Coronary artery (tissue), 2 donors: ENCODE measurements around the gene METTL22.

Experiments
- DNase-seq: peaks from one replicate; pipeline ENCODE4 v3.0.0-alpha.2; 2017; ENCODE audit warnings: low spot score
- H3K27ac ChIP-seq, 2 donors: fragments of 200-600 bp; sonication (generic); one replicate each; pipeline ENCODE4 v1.5.1; 2016 to 2019
- H3K4me3 ChIP-seq: fragments of 200-600 bp; sonication (generic); 2 replicates; pipeline ENCODE4 v1.5.1; 2016; ENCODE audit warnings: mild to moderate bottlenecking, moderate library complexity
- TF ChIP-seq, protein P1 (sequence below): fragments of 200-600 bp; sonication (generic); IDR thresholded peaks from one replicate; pipeline ENCODE4 v1.5.1; 2019; ENCODE audit warnings: antibody characterized with exemption

Gene METTL22

DNA sequence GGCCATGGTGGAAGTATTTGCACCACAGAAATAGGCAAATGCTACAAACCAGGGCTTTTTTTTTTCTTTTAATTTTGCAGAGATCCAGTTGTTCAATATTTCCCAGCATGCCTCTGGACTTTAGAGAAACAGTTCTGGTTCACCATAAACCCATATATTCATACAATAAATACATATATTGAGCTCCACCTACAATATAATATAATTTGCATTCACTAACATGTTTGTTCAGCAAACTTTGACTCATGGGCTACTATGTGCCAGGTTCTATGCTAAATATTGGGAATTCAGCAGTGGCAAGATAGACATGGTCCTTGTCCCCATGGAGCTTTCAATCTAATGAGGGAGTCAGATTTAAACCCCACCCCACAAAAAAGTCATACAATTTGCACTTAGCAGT lies 34.4 kb upstream of the METTL22 start:
- no peak for DNase-seq
- H3K4me3 ChIP-seq, result no peak overlapping the region
- TF ChIP-seq, protein P1, sequence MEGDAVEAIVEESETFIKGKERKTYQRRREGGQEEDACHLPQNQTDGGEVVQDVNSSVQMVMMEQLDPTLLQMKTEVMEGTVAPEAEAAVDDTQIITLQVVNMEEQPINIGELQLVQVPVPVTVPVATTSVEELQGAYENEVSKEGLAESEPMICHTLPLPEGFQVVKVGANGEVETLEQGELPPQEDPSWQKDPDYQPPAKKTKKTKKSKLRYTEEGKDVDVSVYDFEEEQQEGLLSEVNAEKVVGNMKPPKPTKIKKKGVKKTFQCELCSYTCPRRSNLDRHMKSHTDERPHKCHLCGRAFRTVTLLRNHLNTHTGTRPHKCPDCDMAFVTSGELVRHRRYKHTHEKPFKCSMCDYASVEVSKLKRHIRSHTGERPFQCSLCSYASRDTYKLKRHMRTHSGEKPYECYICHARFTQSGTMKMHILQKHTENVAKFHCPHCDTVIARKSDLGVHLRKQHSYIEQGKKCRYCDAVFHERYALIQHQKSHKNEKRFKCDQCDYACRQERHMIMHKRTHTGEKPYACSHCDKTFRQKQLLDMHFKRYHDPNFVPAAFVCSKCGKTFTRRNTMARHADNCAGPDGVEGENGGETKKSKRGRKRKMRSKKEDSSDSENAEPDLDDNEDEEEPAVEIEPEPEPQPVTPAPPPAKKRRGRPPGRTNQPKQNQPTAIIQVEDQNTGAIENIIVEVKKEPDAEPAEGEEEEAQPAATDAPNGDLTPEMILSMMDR, result no peak
- no peak overlapping the region for H3K27ac ChIP-seq

- TF ChIP-seq, protein P1, result no peak
- DNase-seq, result no peak
- H3K27ac ChIP-seq, result no peak overlapping the region
- H3K4me3 ChIP-seq, result no peak overlapping the region
Measured at GRCh38 chr16:8588682-8589056, 32.8 kb upstream of the METTL22 start.

DNA sequence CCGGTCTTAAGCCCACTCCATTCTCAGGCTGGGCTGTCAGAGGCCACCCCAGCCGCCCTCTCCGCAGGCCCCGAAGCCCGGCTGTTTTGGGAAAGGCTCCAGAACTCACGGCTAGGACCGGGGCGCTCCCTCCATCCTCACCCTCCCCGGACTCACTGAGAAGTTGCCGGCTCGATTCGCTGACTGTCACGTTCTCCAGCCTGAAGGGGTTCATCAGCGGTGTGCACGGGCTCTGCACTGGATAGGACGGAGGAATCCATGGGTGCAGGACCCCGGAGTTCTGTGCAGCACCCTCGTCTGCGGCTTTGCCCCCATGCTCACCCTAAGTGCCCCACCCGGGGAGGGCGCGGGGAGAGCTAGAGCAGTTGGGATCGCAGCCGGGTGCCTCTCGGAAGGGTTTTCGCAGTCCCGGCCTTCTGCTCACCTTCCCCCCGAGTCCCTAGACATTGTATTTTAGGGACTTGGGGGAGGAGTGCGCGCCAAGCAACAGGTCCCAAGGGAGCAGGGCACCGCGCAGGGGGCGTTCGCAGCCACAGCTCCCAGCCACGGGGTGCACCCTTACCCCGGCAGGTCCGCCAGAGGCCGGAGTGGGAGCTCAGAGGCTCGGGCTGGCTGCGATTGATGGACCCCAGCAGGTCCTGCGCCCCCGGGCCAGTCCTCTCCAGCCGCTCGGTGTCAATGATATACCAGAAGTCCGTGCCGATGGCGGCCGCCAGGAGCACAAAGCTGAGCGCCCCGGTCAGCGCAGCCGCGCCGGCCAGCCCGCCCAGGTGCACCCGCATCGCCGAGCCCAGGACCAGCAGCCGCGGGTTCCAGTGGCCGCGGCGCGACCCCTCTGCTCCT lies 32.2 kb upstream of the METTL22 start:
- Histone ChIP-seq H3K27ac (no peak overlapping the region), H3K4me3 (peak overlapping the region; percentile 43)
- no peak for DNase-seq
- TF ChIP-seq, protein P1, result no peak

DNA sequence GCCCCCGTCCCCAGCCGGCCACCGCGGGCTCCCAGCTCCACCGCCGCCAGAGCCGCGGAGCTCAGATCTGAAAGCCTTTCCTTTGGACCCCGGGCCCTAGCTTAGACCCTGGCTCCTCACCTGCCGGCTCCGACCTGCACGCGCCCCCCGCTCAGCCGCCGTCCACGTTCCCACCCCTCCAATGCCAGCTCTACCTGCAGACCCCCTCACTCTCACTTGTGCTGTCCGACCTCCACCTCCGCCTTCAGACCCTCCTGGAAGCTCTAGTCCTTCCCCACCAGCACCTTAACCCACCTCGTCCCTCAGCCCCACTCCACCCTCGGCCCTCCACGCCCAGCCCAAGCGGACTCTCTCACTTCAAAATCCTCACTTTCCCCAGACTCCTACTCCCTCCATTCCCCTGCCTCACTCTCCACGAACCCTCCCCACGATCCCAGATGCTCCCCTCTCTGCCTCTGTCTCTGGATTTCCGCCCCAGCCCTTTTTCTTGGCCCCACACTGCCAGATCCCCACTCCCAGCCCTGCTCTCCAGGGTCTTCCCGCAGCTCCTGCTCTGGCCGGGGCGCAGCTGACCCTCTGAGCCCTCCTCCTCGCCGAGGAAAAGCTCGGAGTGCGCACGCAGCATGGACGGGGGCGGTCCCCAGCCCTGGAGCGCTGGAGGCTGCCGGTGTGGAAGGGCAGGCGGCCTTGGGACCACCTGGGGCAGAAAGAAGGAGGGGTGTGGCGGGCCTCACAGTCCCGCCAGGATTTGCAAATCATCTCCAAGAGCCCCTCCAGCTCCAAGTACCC lies 31.4 kb upstream of the METTL22 start, which contains the start of gene TMEM114:
Gene TMEM114, minus strand, starts transcription at position 612 of the 789 bp plus-strand sequence. CDS start 673 bp downstream, outside the sequence.
- DNase-seq, result no peak
- TF ChIP-seq, protein P1, result no peak
- no peak within 1 kb of the TSS for H3K27ac ChIP-seq
- H3K4me3 ChIP-seq, result peak within 1 kb of the TSS; percentile 43

DNA sequence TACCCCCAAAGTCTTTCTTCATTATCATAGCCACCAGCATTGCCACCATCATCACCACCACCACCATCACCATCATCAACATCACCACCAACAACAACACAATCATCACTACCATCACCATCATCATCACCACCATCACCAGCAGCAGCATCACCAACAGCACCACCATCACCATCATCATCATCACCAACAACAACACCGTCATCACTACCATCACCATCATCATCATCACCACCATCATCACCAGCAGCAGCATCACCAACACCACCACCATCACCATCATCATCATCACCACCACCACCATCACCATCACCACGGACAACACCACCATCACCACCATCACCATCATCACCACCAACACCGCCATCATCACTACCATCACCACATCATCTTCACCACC lies 30.7 kb upstream of the METTL22 start:
- TF ChIP-seq, protein P1, result no peak
- H3K27ac ChIP-seq, result no peak overlapping the region
- DNase-seq, result no peak
- no peak overlapping the region for H3K4me3 ChIP-seq

DNA sequence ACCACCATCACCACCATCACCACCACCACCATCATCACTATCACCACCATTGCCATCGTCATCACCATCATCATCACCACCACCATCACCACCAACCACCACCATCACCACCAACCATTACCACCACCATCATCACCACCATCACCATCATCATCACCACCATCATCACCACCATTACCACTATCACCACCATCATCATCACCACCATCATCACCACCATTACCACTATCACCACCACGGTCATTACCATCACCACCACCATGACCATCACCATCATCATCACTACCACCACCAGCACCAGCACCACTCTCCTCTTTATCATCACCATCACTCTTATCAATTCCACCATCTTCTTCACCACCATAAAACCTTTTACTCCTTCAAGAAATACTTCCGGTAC lies 30.0 kb upstream of the METTL22 start:
- H3K4me3 ChIP-seq, result no peak overlapping the region
- TF ChIP-seq, protein P1, result no peak
- no peak overlapping the region for H3K27ac ChIP-seq
- no peak for DNase-seq
